Suprapubic skin (tissue), 4 donors: ENCODE measurements around the gene ERC2. TPM values are rescaled to one million over a fixed set of nuclear protein-coding genes. Genes with fewer than 3 reads are reported as not detected.

Experiments
- DNase-seq, 2 donors: peaks; one replicate each; pipeline ENCODE4 v3.0.0-alpha.2; 2019; ENCODE audit warnings: low spot score in 2 of 2
- H3K27ac ChIP-seq: fragments of 200-600 bp; sonication (generic); one replicate; pipeline ENCODE4 v1.5.1; 2019
- H3K27me3 ChIP-seq: fragments of 200-600 bp; sonication (generic); one replicate; pipeline ENCODE4 v1.5.1; 2019
- H3K36me3 ChIP-seq: fragments of 200-600 bp; sonication (generic); one replicate; pipeline ENCODE4 v1.5.1; 2019
- H3K4me1 ChIP-seq: fragments of 200-600 bp; sonication (generic); one replicate; pipeline ENCODE4 v1.5.1; 2019
- H3K4me3 ChIP-seq: fragments of 200-600 bp; sonication (generic); one replicate; pipeline ENCODE4 v1.5.1; 2019; ENCODE audit warnings: mild to moderate bottlenecking
- H3K9me3 ChIP-seq: fragments of 200-600 bp; sonication (generic); one replicate; pipeline ENCODE4 v1.5.1; 2019
- EP300 ChIP-seq: sonication (generic); formaldehyde crosslinking; IDR thresholded peaks from one replicate; pipeline ENCODE4 v1.6.1; 2017; ENCODE audit warnings: antibody characterized with exemption
- POLR2A ChIP-seq, 2 donors: fragments of 450-650 bp; IDR thresholded peaks; one replicate each; pipeline ENCODE4 v1.6.1; 2017; ENCODE audit warnings: antibody characterized with exemption in 2 of 2, mild to moderate bottlenecking in 2 of 2, moderate library complexity in 2 of 2
- POLR2AphosphoS5 ChIP-seq, 3 donors: sonication (generic); formaldehyde crosslinking; IDR thresholded peaks; one replicate each; pipeline ENCODE4 v1.6.1; 2017; ENCODE audit warnings: antibody characterized with exemption in 3 of 3
- WGBS: methylation state at CpG from one replicate; pipeline ENCODE4 v1.1.5; 2018; 5-methylcytosine and 5-hydroxymethylcytosine counted together
- total RNA-seq, 4 donors: library from RNA; depleted of rRNA; stranded (reverse); fragments of >200 nt; gene quantifications; one replicate each; pipeline ENCODE4 v1.1.0, GENCODE V29; 2016
- TF ChIP-seq, protein P1 (sequence below), 2 donors: fragments of 200-600 bp in 1 of 2; fragments of 450-650 bp in 1 of 2; sonication (generic) in 1 of 2; IDR thresholded peaks; one replicate each; pipeline ENCODE4 v1.5.1; 2016 to 2019; ENCODE audit warnings: antibody characterized with exemption in 2 of 2, mild to moderate bottlenecking in 1 of 2, moderate library complexity in 1 of 2

ERC2 gene
- total RNA-seq, 4 donors from 2014 or later: 0.21 TPM; not detected in 3

DNA sequence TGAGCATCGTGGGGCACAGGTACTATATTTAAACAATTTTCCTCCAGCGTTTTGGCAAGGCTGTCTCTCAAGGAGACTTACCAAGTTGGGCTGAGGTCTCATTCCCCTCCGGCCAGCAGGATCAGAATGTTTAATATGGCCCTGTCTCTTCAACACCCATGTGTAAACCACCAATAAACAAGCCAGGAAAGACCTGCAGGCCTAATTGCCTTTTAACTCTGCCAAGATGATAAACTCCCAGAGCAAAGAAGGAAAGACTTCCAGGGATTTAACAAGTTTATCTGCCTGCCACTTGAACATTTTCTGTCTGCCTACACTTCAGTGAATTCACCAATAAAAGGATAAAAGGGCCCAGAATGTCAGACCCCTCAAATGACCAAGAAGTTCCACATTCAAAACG, 850.9 kb downstream of the ERC2 start:
- TF ChIP-seq EP300 (no peak), POLR2A (IDR thresholded peaks at IDR 0.05) (no peak), POLR2AphosphoS5 (IDR thresholded peaks at IDR 0.05) (no peak)
- TF ChIP-seq, protein P1, sequence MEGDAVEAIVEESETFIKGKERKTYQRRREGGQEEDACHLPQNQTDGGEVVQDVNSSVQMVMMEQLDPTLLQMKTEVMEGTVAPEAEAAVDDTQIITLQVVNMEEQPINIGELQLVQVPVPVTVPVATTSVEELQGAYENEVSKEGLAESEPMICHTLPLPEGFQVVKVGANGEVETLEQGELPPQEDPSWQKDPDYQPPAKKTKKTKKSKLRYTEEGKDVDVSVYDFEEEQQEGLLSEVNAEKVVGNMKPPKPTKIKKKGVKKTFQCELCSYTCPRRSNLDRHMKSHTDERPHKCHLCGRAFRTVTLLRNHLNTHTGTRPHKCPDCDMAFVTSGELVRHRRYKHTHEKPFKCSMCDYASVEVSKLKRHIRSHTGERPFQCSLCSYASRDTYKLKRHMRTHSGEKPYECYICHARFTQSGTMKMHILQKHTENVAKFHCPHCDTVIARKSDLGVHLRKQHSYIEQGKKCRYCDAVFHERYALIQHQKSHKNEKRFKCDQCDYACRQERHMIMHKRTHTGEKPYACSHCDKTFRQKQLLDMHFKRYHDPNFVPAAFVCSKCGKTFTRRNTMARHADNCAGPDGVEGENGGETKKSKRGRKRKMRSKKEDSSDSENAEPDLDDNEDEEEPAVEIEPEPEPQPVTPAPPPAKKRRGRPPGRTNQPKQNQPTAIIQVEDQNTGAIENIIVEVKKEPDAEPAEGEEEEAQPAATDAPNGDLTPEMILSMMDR (IDR thresholded peaks at IDR 0.05): no peak
- no peaks in the 10 kb centered on the region for H3K9me3 ChIP-seq
- H3K27ac ChIP-seq: no peak overlapping the region
- 66% methylated on average over 4 of the region's 4 CpGs for WGBS
- peaks cover 4% of the 10 kb centered on the region for H3K27me3 ChIP-seq
- no peaks in the 10 kb centered on the region for H3K36me3 ChIP-seq
- H3K4me3 ChIP-seq: no peak overlapping the region
- H3K4me1 ChIP-seq: peaks cover 10% of the 10 kb centered on the region
- DNase-seq: no peak

DNA sequence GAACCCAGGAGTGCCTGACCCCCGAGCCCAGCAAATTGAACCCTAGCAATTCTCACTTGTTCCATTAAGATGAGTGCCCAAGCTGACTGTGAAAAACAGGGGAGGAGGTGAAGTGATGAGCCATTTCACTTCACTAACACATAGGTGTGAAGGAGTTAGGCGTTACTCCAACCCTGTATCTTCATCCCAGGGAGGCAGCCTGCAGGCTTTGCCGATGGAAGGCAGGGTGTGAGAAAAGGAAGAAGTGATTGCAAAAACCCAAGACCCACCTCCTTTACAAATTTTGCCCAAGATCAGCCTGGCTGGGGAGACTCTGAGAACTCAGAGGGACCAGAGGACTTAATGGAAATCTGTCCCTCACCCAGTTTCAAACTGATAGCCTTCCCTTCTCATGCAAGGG, 851.5 kb downstream of the ERC2 start:
- DNase-seq: no peak
- Histone ChIP-seq H3K27me3 (peaks cover 4% of the 10 kb centered on the region), H3K4me3 (no peak overlapping the region), H3K27ac (no peak overlapping the region), H3K9me3 (no peaks in the 10 kb centered on the region), H3K4me1 (peaks cover 10% of the 10 kb centered on the region), H3K36me3 (no peaks in the 10 kb centered on the region)
- 89% methylated on average over 3 of the region's 3 CpGs for WGBS
- TF ChIP-seq, protein P1 (IDR thresholded peaks at IDR 0.05): no peak
- no peak for TF ChIP-seq POLR2AphosphoS5 (IDR thresholded peaks at IDR 0.05)
- no peak for TF ChIP-seq EP300
- TF ChIP-seq POLR2A (IDR thresholded peaks at IDR 0.05): no peak

DNA sequence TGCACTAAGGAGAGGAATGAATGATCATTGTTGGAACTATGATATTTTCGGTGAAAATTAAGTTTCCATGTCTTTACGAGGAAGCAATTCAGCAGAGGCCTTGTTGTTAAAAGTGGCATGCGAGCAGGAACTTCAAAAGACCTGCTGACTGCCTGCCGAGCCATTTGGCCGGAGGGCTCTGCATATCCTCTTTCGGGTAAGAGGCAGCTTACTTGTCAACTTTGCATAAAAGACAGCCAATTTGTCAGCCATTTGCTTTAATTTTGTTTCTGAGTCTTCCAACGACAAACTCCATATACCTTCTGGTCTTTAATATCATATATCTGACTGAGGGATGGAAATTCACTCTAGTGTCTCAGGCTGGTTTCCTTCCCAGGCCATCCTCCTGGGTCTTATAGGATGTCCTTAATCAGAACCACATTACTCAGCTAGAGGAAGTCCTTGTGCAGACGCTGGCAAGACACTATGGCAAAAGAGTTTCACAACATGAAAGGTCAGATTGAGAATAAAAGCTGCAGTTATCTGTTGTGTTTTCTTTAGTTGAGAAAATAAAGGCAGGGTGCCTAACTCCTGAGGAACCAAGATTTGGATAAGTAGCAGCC, 852.5 kb downstream of the ERC2 start:
- H3K9me3 ChIP-seq: no peaks in the 10 kb centered on the region
- 51% methylated on average over 8 of the region's 8 CpGs for WGBS
- peaks cover 10% of the 10 kb centered on the region for H3K4me1 ChIP-seq
- H3K27ac ChIP-seq: no peak overlapping the region
- no peak for TF ChIP-seq EP300
- TF ChIP-seq, protein P1 (IDR thresholded peaks at IDR 0.05): no peak
- no peaks in the 10 kb centered on the region for H3K36me3 ChIP-seq
- no peak overlapping the region for H3K4me3 ChIP-seq
- H3K27me3 ChIP-seq: peaks cover 4% of the 10 kb centered on the region
- no peak for DNase-seq

DNA sequence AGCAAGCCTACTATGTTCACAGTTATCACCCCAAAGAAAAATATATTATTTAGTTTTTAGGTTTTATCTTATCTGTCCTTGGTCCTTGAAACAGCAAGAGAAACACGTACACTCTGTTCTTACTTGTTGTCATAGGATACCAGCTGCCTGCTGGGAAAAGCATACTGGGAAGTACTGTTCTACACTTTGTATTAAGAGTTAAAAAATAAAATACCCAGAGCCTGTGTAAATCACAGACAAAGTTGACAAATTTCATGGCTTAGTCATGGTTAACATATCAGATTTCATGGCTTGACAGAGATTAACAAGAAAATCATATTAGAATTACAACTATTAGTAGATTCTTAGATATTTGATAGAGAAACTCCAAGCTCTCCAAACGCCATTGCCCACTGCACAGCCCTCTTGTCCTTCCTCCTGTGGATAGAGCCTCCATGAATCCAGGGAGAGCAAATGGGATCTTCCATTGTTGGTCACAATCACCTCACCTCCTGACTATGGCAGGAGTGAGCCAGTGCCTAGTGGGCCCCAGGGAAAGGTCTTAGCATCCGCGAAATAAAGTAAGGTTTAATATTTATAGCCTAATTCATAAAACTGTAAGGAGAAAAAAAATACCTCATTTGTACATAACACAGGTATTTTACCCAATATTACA, 853.1 kb downstream of the ERC2 start:
- WGBS: 85% methylated on average over 4 of the region's 4 CpGs
- no peaks in the 10 kb centered on the region for H3K9me3 ChIP-seq
- H3K36me3 ChIP-seq: no peaks in the 10 kb centered on the region
- H3K27me3 ChIP-seq: peaks cover 4% of the 10 kb centered on the region
- no peak for DNase-seq
- TF ChIP-seq POLR2A (IDR thresholded peaks at IDR 0.05): no peak
- no peak for TF ChIP-seq EP300
- no peak for TF ChIP-seq POLR2AphosphoS5 (IDR thresholded peaks at IDR 0.05)
- TF ChIP-seq, protein P1 (IDR thresholded peaks at IDR 0.05): no peak
- H3K4me3 ChIP-seq: no peak overlapping the region
- peaks cover 10% of the 10 kb centered on the region for H3K4me1 ChIP-seq
- no peak overlapping the region for H3K27ac ChIP-seq

DNA sequence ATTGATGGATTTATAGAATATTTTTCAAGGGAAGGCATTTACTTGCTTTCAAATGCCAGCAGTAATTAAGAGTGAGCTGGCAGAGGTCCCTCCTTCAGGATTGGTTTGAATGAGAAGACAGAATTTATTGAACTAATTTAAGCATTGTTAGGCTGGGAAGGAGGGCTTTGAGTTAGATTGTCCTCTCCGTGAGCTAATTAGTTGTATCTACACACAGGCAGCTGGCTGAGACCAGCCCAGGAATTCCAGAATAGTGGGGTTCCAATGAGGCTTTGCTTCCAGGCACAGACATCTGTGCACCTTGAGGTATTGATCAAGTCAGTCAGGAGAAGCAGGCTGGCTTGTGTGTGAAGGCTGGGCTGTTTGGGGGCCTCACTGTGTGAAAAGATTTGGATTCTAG, 857.1 kb downstream of the ERC2 start:
- Histone ChIP-seq H3K36me3 (no peaks in the 10 kb centered on the region), H3K4me1 (peaks cover 10% of the 10 kb centered on the region), H3K9me3 (no peaks in the 10 kb centered on the region), H3K27ac (no peak overlapping the region), H3K27me3 (peaks cover 14% of the 10 kb centered on the region), H3K4me3 (no peak overlapping the region)
- no peak for TF ChIP-seq EP300
- TF ChIP-seq, protein P1 (IDR thresholded peaks at IDR 0.05): no peak
- no peak for TF ChIP-seq POLR2A (IDR thresholded peaks at IDR 0.05)
- TF ChIP-seq POLR2AphosphoS5 (IDR thresholded peaks at IDR 0.05): no peak
- DNase-seq: no peak
- WGBS: 100% methylated on average over 1 of the region's 1 CpG
